ENCODE results near the gene TGFB1I1. TPM values are rescaled to one million over a fixed set of nuclear protein-coding genes. Genes with fewer than 3 reads are reported as not detected.
"Not testable (repeated sequence)": the region's sequence is repeated elsewhere in the genome, so short reads cannot be mapped to it uniquely, and the experiment has no call there.

The TGFB1I1 gene
- polyA plus RNA-seq, 3 donors, result 36.9 to 54.9 (median 46.5) TPM

- peak; percentile 92 for DNase-seq
Measured at GRCh38 chr16:31507929-31508705, 36.2 kb downstream of the TGFB1I1 start, which contains the start of gene RUSF1. TSS of gene RUSF1 (minus strand) at chr16:31508391. CDS start at chr16:31508373, 18 bp downstream.

GRCh38 chr16:31508706-31509195, 36.8 kb downstream of the TGFB1I1 start:
- DNase-seq, result peak; percentile 26

GRCh38 chr16:31513126-31513525, 41.2 kb downstream of the TGFB1I1 start:
- no peak for DNase-seq

DNA sequence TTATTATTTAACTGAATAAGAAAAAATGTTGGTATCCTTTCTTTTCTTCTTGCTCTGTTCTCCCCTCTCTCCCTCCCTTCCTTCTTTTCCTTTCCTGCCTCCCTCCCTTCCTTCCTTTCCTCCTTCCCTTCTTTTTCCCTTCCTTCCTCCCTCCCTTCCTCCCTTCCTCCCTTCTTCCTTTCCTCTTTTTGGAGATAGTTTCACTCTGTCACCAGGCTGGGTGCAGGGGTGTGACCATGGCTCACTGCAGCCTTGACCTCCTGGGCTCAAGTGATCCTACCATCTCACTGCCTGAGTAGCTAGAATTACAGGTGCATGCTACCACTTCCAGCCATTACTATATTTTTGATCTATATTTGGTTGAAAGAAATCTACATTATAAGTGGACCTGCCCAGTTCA, 41.9 kb downstream of the TGFB1I1 start:
- DNase-seq, result no peak

GRCh38 chr16:31517800-31518402, 45.9 kb downstream of the TGFB1I1 start:
- DNase-seq, result no peak

- no peak for DNase-seq
Measured at GRCh38 chr16:31519759-31520431, 47.9 kb downstream of the TGFB1I1 start.

GRCh38 chr16:31521368-31521767, 49.4 kb downstream of the TGFB1I1 start:
- no peak for DNase-seq

DNA sequence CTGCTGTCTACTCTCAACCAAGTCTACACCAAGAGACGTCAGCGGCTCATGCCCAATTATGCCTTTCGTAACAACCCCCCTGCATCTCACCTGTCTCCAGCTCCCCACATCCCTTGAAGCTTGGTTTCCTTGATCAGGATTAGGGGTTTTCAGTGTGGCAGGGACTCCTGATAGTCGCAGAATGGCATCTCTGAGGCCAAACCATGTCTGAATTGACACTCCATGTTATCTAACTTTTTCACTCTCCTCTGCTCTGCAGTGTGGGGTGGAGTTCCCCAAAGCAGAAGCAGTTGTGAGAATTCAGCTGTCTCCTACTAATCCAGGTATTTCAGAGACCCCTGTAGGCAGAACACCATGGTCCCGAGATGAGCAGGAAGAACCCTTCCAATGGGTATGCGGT, 50.1 kb downstream of the TGFB1I1 start:
- DNase-seq, result no peak

GRCh38 chr16:31523768-31524167, 51.8 kb downstream of the TGFB1I1 start:
- DNase-seq, result not testable (repeated sequence)

- no peak for DNase-seq
Measured at GRCh38 chr16:31525113-31525512, 53.2 kb downstream of the TGFB1I1 start.

Other genes starting within 250 kb of the TGFB1I1 start
- 1 to 10 TPM; 1.7 to 2.6 (median 2.2) TPM for gene ITGAM, start 212.2 kb upstream of the TGFB1I1 start, polyA plus RNA-seq (ENCODE audit: insufficient read length in 3 of 3)
- gene ITGAX, start 117.0 kb upstream of the TGFB1I1 start, polyA plus RNA-seq (ENCODE audit: insufficient read length in 3 of 3), result 1 to 10 TPM in 1 of 3 donors, under 1 TPM in 2; 0.51 to 1.1 (median 0.83) TPM
- gene ITGAD, start 78.8 kb upstream of the TGFB1I1 start, polyA plus RNA-seq (ENCODE audit: insufficient read length in 3 of 3), result under 1 TPM in 2 of 3 donors, not detected in 1; 0.28 to 0.46 TPM
- gene COX6A2, start 43.8 kb upstream of the TGFB1I1 start, polyA plus RNA-seq (ENCODE audit: insufficient read length in 3 of 3), result 1 to 10 TPM in 2 of 3 donors, under 1 TPM in 1; 0.42 to 1.4 (median 1.1) TPM
- 1 to 10 TPM; 3.2 to 3.3 (median 3.2) TPM for gene ZNF843, start 29.4 kb upstream of the TGFB1I1 start, polyA plus RNA-seq (ENCODE audit: insufficient read length in 3 of 3)
- gene ARMC5, start 12.7 kb upstream of the TGFB1I1 start, polyA plus RNA-seq (ENCODE audit: insufficient read length in 3 of 3), result 10 to 100 TPM; 13.1 to 19.0 (median 16.9) TPM
- gene SLC5A2, start 11.0 kb downstream of the TGFB1I1 start, polyA plus RNA-seq (ENCODE audit: insufficient read length in 3 of 3), result 10 to 100 TPM; 55.9 to 74.2 (median 72.8) TPM
- 10 to 100 TPM; 87.9 to 98.1 (median 94.4) TPM for gene RUSF1, start 36.2 kb downstream of the TGFB1I1 start, polyA plus RNA-seq (ENCODE audit: insufficient read length in 3 of 3)
- gene AHSP, start 55.7 kb downstream of the TGFB1I1 start, polyA plus RNA-seq (ENCODE audit: insufficient read length in 3 of 3), result 1 to 10 TPM; 4.2 to 7.0 (median 4.4) TPM

Data from renal pelvis (tissue), 4 donors.